Uterus (tissue), 4 donors: Measurements from ENCODE around the gene RALB. TPM values are rescaled to one million over a fixed set of nuclear protein-coding genes. Genes with fewer than 3 reads are reported as not detected.

ENCODE experiments used
- DNase-seq, 2 donors: peaks; one replicate each; pipeline ENCODE4 v3.0.0-alpha.2; 2019 to 2020
- H3K27ac ChIP-seq, 2 donors: fragments of 200-600 bp; sonication (generic); 1 replicate in 1 of 2; 2 replicates in 1 of 2; pipeline ENCODE4 v1.5.1; 2016 to 2018
- H3K27me3 ChIP-seq, 2 donors: fragments of 200-600 bp; sonication (generic); one replicate each; pipeline ENCODE4 v1.5.1; 2018 to 2019; ENCODE audit warnings: control low read depth in 1 of 2
- H3K36me3 ChIP-seq, 2 donors: fragments of 200-600 bp; sonication (generic); one replicate each; pipeline ENCODE4 v1.5.1; 2019; ENCODE audit warnings: control low read depth in 1 of 2
- H3K4me1 ChIP-seq, 2 donors: fragments of 200-600 bp; sonication (generic); one replicate each; pipeline ENCODE4 v1.5.1; 2018 to 2019; ENCODE audit warnings: control low read depth in 1 of 2
- H3K4me3 ChIP-seq, 2 donors: fragments of 200-600 bp; sonication (generic); 1 replicate in 1 of 2; 2 replicates in 1 of 2; pipeline ENCODE4 v1.5.1; 2018 to 2019; ENCODE audit warnings: mild to moderate bottlenecking in 1 of 2
- H3K9me3 ChIP-seq, 2 donors: fragments of 200-600 bp; sonication (generic); one replicate each; pipeline ENCODE4 v1.5.1; 2019; ENCODE audit warnings: control low read depth in 1 of 2
- CTCF ChIP-seq, 4 experiments: fragments of 200-600 bp in 2 of 4; fragments of 450-650 bp in 2 of 4; sonication (generic) in 2 of 4; IDR thresholded peaks; one replicate each; pipeline ENCODE4 v1.5.1; 2016 to 2019; ENCODE audit warnings: antibody characterized with exemption in 4 of 4, mild to moderate bottlenecking in 2 of 4, moderate library complexity in 1 of 4
- POLR2A ChIP-seq, 2 donors: fragments of 450-650 bp; IDR thresholded peaks; one replicate each; pipeline ENCODE4 v1.6.1; 2016; ENCODE audit warnings: antibody characterized with exemption in 2 of 2, mild to moderate bottlenecking in 1 of 2, moderate library complexity in 1 of 2
- intact Hi-C: fragments of 100-400 bp; cut with DNase I; formaldehyde crosslinking; loops from one replicate; pipeline ENCODE4 v1.15.1; 2023; ENCODE audit warnings: low total_unique reads
- total RNA-seq, 4 donors: library from RNA; depleted of rRNA in 3 of 4; stranded (reverse); fragments of >200 nt in 3 of 4; gene quantifications; one replicate each; pipeline versions ENCODE4 v1.1.0 to v1.2.4, GENCODE V29; 2014 to 2023
- donor health status: DM: yes; HTN: yes; CAD: no.

Gene RALB
- 10 to 100 TPM; 54.1 to 96.7 (median 78.2) TPM for total RNA-seq

- intact Hi-C loops, result no loop called here
- Histone ChIP-seq H3K27ac (peak within 1 kb of the TSS; percentile 92 to 95), H3K27me3 (no peaks in the 10 kb centered on the region), H3K9me3 (no peaks in the 10 kb centered on the region), H3K4me1 (no peaks in the 10 kb centered on the region), H3K36me3 (no peaks in the 10 kb centered on the region), H3K4me3 (peak within 1 kb of the TSS; percentile 65 to 91)
- peak; percentile 99 for DNase-seq
- TF ChIP-seq POLR2A (IDR thresholded peaks at IDR 0.05), result peak; percentile 60 to 84
- TF ChIP-seq CTCF (IDR thresholded peaks at IDR 0.05), result no peak
Measured at GRCh38 chr2:120252225-120253020, at the start of gene RALB. RALB (plus strand) TSS chr2:120252852; CDS start chr2:120278665, 25,813 bp downstream.

GRCh38 chr2:120203251-120204021 is 49.2 kb upstream of the RALB start:
- H3K4me1 ChIP-seq, result no peaks in the 10 kb centered on the region
- intact Hi-C loops, result no loop called here
- H3K27ac ChIP-seq, result no peak overlapping the region
- no peaks in the 10 kb centered on the region for H3K9me3 ChIP-seq
- no peaks in the 10 kb centered on the region for H3K27me3 ChIP-seq
- H3K4me3 ChIP-seq, result no peak overlapping the region
- DNase-seq, result no peak
- TF ChIP-seq POLR2A (IDR thresholded peaks at IDR 0.05) (no peak), CTCF (IDR thresholded peaks at IDR 0.05) (no peak)
- H3K36me3 ChIP-seq, result no peaks in the 10 kb centered on the region

- TF ChIP-seq POLR2A (IDR thresholded peaks at IDR 0.05) (no peak), CTCF (IDR thresholded peaks at IDR 0.05) (no peak)
- no peaks in the 10 kb centered on the region for H3K9me3 ChIP-seq
- H3K27ac ChIP-seq, result no peak overlapping the region
- no peak overlapping the region for H3K4me3 ChIP-seq
- intact Hi-C loops, result no loop called here
- DNase-seq, result no peak
- no peaks in the 10 kb centered on the region for H3K27me3 ChIP-seq
- H3K4me1 ChIP-seq, result no peaks in the 10 kb centered on the region
- no peaks in the 10 kb centered on the region for H3K36me3 ChIP-seq
Measured at GRCh38 chr2:120204022-120204405, 48.6 kb upstream of the RALB start.

- no peak for TF ChIP-seq CTCF (IDR thresholded peaks at IDR 0.05)
- H3K4me1 ChIP-seq, result no peaks in the 10 kb centered on the region
- DNase-seq, result no peak
- H3K9me3 ChIP-seq, result no peaks in the 10 kb centered on the region
- H3K27ac ChIP-seq, result no peak overlapping the region
- no peak overlapping the region for H3K4me3 ChIP-seq
- H3K36me3 ChIP-seq, result no peaks in the 10 kb centered on the region
- H3K27me3 ChIP-seq, result no peaks in the 10 kb centered on the region
- intact Hi-C loops, result no loop called here
Measured at GRCh38 chr2:120204417-120204816, 48.2 kb upstream of the RALB start.
